Measurements from ENCODE around the gene ACSL1.
A peak's percentile ranks its signal among the peaks of the same experiment; 100 is the strongest.

DNA sequence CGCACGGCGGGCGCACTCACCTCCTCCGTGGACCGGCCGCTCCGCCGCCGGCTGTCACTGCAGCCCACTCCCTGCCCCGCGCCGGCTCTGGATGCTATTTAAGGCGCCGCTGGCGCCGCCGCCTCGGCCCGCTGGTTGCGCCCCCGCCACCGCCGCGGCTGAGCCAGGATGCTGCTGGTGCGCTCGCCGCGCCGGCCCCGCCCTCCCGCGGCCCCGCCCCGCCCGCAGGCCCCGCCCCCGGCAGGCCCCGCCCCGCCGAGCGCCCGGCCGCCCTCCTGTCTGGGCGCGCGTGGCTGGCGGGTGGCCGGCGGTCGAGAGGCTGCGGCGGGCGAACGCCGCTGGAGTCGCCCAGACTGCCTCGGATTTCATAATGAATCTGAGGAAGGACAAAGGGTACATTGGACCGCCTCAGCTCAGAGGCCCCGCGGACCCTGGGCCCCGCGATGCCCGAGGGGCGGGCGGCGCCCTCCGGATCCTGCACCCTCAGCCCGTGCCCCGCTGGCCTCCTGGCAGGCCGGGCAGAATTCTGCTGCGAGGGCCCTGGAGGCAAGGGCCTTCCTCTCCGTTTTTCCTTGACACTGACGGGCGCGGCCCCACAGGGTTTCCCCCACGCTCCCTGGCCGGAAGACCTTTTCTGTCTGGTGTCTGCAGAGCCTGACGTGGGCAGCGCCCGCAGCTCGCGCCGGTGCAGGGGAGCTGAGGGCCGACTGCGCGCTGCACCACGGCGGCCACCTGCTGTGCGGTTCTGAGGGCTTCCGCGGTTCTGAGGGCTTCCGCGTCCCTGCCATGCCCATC is at the start of gene ACSL1:
- TF ChIP-seq POLR2AphosphoS5 (IDR thresholded peaks at IDR 0.05) (peak in 2 of 3 donors; percentile 21 to 54), CTCF (IDR thresholded peaks at IDR 0.05) (no peak), POLR2A (IDR thresholded peaks at IDR 0.05) (no peak), EP300 (IDR thresholded peaks at IDR 0.05) (no peak)

Measured in stomach (tissue), 4 donors.